ENCODE results near the gene HARS2.
"Not testable (repeated sequence)": the region's sequence is repeated elsewhere in the genome, so short reads cannot be mapped to it uniquely, and the experiment has no call there.

HARS2 gene

DNA sequence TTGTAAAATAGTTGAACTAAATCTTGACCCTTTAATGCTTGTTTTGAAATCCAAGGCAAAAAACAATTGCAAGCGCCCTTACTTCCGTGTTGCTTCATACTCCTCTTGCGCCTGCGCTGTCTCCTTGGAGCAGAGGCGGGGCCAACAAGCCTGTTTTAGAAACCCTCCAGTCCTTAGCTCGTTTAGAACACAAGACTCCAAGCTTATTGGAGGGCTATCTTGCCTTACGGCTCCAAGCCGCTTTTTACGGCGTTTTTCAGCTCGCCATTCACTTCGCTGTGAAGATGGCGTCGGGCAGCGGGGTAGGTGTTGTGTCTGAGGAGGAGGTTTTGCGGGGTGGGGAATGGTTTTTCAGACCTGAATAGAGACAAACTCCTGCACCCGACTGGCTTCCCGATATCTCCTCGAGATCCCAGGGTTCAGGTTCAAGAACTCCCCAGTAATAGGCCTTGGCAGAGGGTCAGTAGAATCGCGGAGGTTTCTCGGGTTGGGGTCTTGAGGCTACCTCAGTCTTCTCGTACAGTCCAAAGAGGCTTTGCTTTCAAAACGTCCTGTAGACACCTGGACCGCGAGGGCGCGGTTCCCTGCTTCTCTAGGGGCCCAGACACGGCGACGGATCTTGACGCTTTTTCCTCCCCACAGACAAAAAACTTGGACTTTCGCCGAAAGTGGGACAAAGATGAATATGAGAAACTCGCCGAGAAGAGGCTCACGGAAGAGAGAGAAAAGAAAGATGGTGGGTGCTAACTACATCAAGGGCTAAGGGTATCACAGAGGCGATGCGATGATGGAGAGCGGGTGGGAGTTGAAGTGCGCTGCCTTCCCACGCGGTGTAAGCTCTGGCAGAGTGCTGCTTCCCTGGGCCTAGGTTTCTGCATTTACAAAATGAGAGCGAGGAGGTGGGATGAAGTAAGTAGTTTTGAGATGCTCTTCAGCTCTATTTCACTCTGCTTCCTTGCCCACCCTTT, 9.2 kb downstream of the HARS2 start, which contains the start of gene ZMAT2:
ZMAT2 (plus strand) TSS at position 271 of the 968 bp plus-strand sequence; CDS start at position 285, 14 bp downstream.
- peak; percentile 87 for DNase-seq

DNA sequence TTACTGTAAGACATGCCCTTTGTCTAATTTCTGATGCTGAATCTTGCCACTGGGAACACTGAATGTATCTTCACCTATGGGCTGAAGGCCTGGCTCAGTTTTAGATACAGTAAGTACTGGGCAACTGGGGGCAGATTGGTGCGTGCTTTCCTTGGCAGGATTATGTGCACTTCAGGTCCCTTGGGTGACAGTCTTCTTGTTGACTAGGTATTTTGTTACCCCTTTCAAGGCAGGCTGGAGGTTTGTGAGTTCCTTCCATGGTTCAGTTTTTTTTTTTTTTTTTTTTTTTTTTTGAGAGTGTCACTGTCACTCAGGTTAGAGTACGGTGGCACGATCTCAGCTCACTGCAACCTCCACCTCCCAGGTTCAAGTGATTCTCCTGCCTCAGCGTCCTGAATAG, 16.6 kb downstream of the HARS2 start:
- DNase-seq: no peak

DNA sequence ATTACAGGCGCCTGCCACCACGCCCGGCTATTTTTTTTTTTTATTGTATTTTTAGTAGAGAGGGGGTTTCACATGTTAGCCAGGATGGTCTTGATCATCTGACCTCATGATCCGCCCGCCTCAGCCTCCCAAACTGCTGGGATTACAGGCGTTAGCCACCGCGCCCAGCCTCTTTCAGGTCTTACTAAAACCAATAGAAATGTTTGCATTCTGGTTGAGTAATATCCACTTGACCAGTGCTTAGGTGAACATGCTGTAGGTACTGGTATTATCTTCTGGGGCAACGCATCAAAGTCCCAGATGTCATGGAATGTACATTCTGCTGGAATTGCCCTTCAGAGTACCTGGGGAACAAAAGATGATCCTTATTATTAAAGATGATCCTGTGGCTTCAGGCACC, 17.5 kb downstream of the HARS2 start:
- DNase-seq: not testable (repeated sequence)

DNA sequence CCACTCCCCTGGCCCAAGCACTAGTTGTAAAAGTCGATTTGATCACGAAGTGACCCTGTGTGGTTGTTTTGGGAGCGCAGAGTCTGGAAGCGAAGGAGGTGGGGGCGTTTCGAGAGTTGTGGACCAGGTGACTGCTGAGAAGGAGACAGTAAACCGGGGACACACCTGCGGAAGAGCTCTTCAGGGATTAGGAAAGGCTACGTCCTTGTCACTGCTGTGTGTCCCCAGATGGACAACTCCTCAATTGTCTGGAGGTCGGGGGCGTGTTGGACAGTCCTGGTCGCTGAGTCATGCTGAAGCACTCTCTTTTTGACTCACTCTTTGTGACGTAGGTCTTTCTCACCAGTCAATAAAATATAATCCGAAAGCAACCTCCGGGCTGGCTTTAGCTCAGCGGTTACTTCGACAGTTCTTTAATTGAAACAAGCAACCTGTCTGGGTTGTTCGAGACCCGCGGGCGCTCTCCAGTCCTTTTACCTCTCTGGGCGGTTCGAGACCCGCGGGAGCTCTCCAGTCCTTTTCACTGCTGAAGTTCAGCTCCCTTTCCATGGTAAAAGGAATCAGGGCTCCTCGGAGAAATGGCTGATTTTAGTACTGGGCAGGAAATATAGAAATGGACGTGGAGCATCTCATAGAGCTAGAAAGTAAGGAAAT, 19.8 kb downstream of the HARS2 start:
- DNase-seq: peak; percentile 82

DNA sequence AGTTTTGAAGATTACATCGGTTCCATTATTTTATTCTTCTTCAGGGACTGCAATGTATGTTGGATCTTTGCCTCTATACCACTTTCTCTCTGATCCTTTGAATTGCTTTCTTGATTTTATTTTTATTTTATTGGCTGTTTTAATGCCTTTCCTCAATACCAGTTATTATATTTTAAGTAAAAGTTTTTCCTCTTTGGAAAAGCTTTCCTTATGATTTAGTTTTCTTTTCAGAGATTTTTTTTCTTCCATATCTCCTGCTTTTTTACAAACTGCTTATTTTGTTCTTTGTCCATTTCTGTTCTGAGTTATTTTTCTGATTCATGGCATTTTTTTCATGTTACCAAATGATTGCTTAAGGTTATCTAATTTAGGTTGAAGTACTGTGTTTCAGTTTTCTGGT, 20.5 kb downstream of the HARS2 start:
- no peak for DNase-seq

DNA sequence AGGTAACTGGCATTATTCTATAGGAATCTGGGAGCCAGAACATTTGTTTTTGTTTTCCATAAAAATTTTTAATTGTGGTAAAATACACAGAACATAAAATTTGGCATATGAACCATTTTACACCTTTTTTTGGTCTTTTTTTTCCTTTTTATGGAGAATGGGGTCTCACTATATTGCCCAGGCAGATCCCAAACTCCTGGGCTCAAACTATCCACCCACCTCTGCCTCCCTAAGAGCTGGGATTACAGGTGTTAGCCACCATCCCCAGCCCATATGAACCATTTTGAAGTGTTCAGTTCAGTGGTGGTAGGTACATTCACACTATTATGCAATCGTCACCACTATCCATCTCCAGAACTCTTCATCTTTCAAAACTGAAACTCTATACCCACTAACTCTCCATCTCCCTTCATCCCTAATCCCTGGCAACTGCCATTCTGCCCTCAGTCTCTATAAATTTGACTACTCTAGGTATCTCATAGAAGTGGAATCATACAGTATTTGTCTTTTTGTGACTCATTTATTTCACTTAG, 22.4 kb downstream of the HARS2 start:
- no peak for DNase-seq

DNA sequence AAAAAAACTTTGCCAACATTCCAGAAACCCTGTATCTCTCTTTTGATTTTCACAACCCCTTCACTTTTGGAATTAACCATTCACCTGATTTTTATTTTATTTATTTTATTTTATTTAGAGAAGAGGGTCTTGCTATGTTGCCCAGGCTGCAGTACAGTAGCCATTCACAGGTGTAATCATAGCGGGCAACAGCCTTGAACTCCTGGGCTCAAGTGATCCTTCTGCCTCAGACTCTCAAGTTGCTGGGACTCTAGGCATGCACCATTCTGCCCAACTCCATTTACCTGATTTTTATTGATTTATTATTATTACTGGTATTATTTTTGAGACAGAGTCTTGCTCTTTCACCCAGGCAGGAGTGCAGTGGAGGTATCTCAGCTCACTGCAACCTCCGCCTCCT, 25.0 kb downstream of the HARS2 start:
- not testable (repeated sequence) for DNase-seq

DNA sequence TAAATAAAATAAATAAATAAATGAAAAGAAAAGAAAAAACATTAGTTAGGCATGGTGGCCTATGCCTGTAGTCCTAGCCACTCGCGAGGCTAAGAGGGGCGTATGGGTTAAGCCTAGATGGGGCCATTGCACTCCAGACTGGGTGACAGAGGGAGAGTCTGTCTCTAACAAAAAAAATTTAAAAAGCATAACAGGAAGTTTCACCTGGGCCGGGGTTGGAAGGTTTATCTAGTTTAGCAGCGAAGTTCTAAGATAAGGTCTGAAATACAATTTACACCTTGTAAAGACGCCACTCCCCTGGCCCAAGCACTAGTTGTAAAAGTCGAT, 27.0 kb downstream of the HARS2 start:
- DNase-seq: no peak

DNA sequence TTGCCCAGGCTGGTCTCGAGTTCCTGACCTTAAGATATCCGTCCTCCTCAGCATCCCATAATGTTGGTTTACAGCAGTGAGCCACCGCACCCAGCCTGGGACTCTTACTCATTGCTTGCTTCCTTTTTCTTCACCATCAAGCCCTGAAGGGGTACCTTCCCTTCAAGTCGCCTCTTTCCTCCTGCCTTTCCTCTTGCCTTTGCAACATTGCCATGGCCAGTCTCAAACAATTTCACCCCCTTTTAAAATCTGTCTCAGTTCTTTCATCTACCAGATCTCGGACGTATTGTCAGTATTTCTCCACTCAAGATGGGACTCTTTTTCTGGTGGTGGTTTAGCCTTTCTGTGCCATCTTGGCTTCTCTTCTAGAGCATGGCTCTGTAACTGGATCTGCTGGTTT, 29.5 kb downstream of the HARS2 start:
- DNase-seq: not testable (repeated sequence)

DNA sequence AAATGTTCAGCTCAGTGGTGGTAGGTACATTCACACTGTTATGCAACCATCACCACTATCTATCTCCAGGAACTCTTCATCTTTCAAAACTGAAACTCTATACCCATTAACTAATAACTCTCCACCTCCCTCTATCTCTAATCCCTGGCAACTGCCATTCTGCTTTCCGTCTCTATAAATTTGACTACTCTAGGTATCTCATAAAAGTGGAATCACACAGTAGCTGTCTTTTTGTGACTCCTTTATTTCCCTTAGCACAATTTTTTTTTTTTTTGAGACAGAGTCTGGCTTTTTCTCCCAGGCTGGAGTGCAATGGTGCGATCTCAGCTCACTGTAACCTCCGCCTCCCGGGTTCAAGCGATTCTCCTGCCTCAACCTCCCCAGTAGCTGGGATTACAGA, 30.1 kb downstream of the HARS2 start:
- not testable (repeated sequence) for DNase-seq

DNA sequence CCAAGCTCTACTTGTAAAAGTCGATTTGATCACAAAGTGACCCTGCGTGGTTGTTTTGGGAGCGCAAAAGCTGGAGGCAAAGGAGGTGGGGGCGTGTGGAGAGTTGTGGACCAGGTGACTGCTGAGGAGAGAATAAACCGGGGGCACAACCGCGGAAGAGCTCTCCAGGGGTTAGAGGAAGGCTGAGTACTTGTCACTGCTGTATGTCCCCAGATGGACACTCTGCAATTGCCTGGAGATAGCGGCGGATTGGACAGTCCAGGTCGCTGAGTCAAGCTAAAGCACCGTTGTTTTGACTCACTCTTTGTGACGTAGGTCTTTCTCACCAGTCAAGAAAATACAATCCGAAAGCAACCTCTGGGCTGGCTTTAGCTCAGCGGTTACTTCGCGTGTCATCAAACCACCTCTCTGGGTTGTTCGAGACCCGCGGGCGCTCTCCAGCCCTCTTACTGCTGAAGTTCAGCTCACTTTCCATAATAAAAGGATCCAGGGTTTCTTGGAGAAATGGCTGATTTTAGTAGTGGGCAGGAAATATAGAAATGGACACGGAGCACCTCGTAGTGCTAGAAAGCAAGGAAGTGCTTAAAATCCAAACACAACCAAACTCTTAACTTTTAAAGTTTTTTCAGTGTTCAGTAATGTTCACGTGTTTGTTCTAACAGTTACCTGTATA, 34.7 kb downstream of the HARS2 start:
- DNase-seq: peak; percentile 50

DNA sequence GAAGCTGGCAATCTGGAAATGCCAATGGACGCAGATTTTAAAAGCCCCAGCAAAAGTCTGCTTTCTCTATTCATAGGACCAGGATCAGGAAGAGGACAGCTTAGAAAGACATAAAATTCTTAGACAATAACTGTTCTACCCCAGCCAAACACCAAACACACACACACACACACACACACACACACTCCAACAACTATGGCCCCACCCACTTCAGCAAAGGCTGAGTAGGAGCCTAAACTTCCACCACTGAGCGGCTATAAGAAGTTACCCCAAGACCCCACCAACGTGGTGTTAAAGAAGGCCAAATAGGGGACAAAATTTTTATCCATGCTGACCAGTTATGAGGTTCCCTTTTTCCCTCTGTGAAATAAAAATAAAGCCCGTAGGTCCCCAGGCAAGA, 41.8 kb downstream of the HARS2 start:
- no peak for DNase-seq

DNA sequence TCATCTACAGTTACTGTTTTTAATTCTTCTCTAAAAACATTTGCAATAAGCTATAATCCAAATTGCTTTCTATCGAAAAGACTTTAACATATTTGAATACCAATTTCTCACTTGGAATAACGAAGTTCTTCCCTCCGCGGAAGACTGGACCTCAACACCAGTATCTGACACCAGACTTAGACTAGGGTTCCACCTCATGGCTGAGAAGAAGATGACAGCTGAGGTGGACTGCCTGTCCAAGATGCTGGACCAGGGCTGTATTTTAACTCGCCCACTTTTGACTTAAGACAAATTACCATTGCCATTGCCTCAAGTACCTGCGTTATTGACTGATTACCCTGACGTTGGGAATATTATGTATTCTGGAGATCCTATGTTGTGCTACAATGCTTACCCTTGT, 43.1 kb downstream of the HARS2 start:
- no peak for DNase-seq

DNA sequence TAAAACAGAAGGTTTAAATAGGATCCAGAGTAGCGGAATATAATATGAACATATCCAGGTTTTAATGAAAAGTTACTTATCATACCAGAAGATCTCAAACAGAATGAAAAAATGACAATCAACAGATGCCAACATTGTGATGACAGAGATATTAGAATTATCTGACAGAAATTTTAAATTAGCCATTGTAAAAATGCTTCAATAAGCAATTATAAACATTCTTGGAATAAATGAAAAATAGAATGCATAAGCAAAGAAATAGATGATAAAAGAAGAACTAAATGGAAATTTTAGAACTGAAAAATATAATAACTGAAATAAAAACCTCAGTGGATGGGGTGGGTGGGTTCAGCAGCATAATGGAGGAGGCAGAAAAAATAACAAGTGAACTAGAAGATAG, 46.2 kb downstream of the HARS2 start:
- no peak for DNase-seq

DNA sequence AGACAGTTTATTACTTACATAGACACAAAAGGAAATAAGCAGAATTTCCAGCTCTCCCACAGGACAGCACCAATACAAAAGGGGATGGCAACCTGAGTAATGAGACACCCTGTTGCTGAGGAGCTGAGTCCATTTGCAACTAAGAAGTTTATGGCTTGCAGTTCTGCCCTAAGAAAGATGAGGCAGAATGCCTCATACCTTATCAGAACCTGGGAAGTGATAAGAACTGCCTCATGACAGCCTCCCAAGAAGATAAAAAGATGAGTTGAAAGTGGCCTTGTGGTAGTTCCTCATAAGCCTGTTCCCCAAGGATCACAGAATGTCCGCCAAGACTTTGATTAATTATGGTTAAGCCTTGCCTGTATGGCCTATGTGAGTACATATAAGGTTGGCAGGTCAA, 50.7 kb downstream of the HARS2 start:
- DNase-seq: no peak
